ENCODE measurements around the gene PTPN7. TPM values are rescaled to one million over a fixed set of nuclear protein-coding genes. Genes with fewer than 3 reads are reported as not detected.

The PTPN7 gene
- polyA plus RNA-seq, 1 of the 3 experiments (the other 2 are of a cell fraction): not detected

DNA sequence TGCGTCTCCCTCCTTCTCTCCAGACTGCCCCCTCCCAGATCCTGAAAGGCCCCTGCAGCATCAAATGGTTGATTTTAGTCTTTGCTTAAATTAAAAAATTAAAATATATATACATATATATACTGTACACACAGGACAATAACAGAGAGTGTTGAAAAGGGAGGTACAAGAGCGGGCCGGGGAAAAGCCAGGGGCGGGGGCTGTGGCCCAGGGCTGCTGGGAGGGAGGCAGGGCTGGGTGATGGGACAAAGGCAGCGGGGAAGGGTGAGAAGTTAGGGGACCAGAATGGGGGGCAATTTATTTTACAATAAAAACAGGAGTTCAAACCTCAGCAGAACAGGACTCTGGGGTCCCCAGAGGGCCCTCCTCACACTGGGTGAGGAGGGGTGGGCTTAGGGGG is 26.4 kb downstream of the PTPN7 start:
- H3F3A ChIP-seq (replicated peaks; ENCODE audit: insufficient read depth): peaks cover 7% of the 10 kb centered on the region
- H3K9me2 ChIP-seq: no peaks in the 10 kb centered on the region
- no peak overlapping the region for H3K4me2 ChIP-seq
- H3K27ac ChIP-seq (ENCODE audit: low read depth in 2 of 2, low read length in 1 of 2): no peak overlapping the region
- H3K9ac ChIP-seq: no peak overlapping the region
- TF ChIP-seq, protein P1, sequence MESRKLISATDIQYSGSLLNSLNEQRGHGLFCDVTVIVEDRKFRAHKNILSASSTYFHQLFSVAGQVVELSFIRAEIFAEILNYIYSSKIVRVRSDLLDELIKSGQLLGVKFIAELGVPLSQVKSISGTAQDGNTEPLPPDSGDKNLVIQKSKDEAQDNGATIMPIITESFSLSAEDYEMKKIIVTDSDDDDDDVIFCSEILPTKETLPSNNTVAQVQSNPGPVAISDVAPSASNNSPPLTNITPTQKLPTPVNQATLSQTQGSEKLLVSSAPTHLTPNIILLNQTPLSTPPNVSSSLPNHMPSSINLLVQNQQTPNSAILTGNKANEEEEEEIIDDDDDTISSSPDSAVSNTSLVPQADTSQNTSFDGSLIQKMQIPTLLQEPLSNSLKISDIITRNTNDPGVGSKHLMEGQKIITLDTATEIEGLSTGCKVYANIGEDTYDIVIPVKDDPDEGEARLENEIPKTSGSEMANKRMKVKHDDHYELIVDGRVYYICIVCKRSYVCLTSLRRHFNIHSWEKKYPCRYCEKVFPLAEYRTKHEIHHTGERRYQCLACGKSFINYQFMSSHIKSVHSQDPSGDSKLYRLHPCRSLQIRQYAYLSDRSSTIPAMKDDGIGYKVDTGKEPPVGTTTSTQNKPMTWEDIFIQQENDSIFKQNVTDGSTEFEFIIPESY (IDR thresholded peaks at IDR 0.05; ENCODE audit: borderline replicate concordance, low read depth): no peak
- TF ChIP-seq NRF1 (IDR thresholded peaks at IDR 0.05; ENCODE audit: low read depth, low read length): no peak
- no peak for TF ChIP-seq RCOR1 (IDR thresholded peaks at IDR 0.05; ENCODE audit: low read length)
- TF ChIP-seq, protein P2, sequence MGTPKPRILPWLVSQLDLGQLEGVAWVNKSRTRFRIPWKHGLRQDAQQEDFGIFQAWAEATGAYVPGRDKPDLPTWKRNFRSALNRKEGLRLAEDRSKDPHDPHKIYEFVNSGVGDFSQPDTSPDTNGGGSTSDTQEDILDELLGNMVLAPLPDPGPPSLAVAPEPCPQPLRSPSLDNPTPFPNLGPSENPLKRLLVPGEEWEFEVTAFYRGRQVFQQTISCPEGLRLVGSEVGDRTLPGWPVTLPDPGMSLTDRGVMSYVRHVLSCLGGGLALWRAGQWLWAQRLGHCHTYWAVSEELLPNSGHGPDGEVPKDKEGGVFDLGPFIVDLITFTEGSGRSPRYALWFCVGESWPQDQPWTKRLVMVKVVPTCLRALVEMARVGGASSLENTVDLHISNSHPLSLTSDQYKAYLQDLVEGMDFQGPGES (IDR thresholded peaks at IDR 0.05; ENCODE audit: low read depth, low read length): no peak
- no peak for TF ChIP-seq TAF1 (IDR thresholded peaks at IDR 0.05; ENCODE audit: borderline replicate concordance, low read depth, low read length)
- TF ChIP-seq TEAD4 (IDR thresholded peaks at IDR 0.05; ENCODE audit: borderline replicate concordance, insufficient read depth): no peak
- no peak for TF ChIP-seq RFX5 (IDR thresholded peaks at IDR 0.05; ENCODE audit: low read length)
- TF ChIP-seq EZH2phosphoT487 (IDR thresholded peaks at IDR 0.05; ENCODE audit: borderline replicate concordance, low read depth): no peak
- TF ChIP-seq NFIC (IDR thresholded peaks at IDR 0.05; ENCODE audit: borderline replicate concordance): no peak
- no peak for TF ChIP-seq SMC3 (IDR thresholded peaks at IDR 0.05; ENCODE audit: low read depth, low read length)
- TF ChIP-seq, protein P3, sequence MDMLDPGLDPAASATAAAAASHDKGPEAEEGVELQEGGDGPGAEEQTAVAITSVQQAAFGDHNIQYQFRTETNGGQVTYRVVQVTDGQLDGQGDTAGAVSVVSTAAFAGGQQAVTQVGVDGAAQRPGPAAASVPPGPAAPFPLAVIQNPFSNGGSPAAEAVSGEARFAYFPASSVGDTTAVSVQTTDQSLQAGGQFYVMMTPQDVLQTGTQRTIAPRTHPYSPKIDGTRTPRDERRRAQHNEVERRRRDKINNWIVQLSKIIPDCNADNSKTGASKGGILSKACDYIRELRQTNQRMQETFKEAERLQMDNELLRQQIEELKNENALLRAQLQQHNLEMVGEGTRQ (IDR thresholded peaks at IDR 0.05; ENCODE audit: borderline replicate concordance, low read depth, low read length): no peak
- H3K9me3 ChIP-seq: no peaks in the 10 kb centered on the region
- peaks cover 10 to 36% of the 10 kb centered on the region in 2 experiments for H3K36me3 ChIP-seq (replicated peaks in 1 of 2; ENCODE audit: control insufficient read depth in 1 of 2, insufficient read depth in 2 of 2, low read length in 1 of 2)
- DNase-seq: no peak
- H2AFZ ChIP-seq (ENCODE audit: low read depth): no peak overlapping the region
- H3K4me3 ChIP-seq (ENCODE audit: low read depth in 2 of 2, low read length in 1 of 2): no peak overlapping the region
- peaks cover 33% of the 10 kb centered on the region for H4K20me1 ChIP-seq (ENCODE audit: insufficient read depth)
- H3K79me2 ChIP-seq (ENCODE audit: insufficient read depth): peaks cover 8% of the 10 kb centered on the region; the same call in 1 of the 2 replicates
- H3K4me1 ChIP-seq (ENCODE audit: control insufficient read depth in 1 of 2, insufficient read depth in 2 of 2, low read depth in 1 of 2, low read length in 1 of 2): peaks cover 0 to 8% of the 10 kb centered on the region in 2 experiments; a peak in 1 of 4 replicates
- WGBS (ENCODE audit: low lambda C conversion rate): 99% methylated on average over 5 of the region's 5 CpGs
- ChIA-PET CTCF (interaction anchor here (0.8 to 11.2 kb wide), 10 partner anchors 8 to 438 kb away, joined by 3 to 161 read pairs (median 7); partner anchors contain the start of genes ELF3 and GPR37L1), POLR2A (no interaction called here)
- H3K27me3 ChIP-seq (ENCODE audit: insufficient read depth): no peaks in the 10 kb centered on the region

DNA sequence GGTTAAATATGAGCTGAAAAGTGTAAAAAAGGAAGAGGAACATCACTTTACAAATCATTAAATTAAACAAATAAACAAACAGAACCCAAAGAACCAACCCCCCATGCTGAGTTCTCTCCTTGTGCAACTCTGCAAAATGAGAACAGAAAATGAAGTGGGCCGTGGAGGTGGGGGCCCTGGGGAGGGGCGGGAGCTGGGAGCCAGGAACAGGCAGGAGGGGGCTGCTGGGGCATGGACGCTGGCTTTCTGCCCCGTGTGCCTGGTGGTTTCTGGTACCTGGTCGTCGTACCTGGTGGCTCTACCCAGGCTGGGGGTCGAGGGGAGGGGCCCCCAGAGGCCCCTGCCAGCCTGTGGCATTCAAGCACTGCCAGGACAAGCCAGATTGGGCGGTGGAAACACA is 26.9 kb downstream of the PTPN7 start:
- H3K27ac ChIP-seq (ENCODE audit: low read depth in 2 of 2, low read length in 1 of 2): no peak overlapping the region
- POLR2A ChIA-PET: no interaction called here
- 70% methylated on average over 2 of the region's 8 CpGs for WGBS (ENCODE audit: low lambda C conversion rate)
- no peak for TF ChIP-seq MEF2A (IDR thresholded peaks at IDR 0.05; ENCODE audit: borderline replicate concordance, low read depth)
- no peak for TF ChIP-seq FOXJ3 (CRISPR knock-in tag; IDR thresholded peaks at IDR 0.05)
- no peak for TF ChIP-seq NFIC (IDR thresholded peaks at IDR 0.05; ENCODE audit: borderline replicate concordance)
- TF ChIP-seq TCF12 (IDR thresholded peaks at IDR 0.05): no peak
- no peak for TF ChIP-seq GATA2 (CRISPR knock-in tag; IDR thresholded peaks at IDR 0.05)
- TF ChIP-seq, protein P4, sequence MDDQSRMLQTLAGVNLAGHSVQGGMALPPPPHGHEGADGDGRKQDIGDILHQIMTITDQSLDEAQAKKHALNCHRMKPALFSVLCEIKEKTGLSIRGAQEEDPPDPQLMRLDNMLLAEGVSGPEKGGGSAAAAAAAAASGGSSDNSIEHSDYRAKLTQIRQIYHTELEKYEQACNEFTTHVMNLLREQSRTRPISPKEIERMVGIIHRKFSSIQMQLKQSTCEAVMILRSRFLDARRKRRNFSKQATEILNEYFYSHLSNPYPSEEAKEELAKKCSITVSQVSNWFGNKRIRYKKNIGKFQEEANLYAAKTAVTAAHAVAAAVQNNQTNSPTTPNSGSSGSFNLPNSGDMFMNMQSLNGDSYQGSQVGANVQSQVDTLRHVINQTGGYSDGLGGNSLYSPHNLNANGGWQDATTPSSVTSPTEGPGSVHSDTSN (IDR thresholded peaks at IDR 0.05): no peak
- no peak for TF ChIP-seq TAF1 (IDR thresholded peaks at IDR 0.05; ENCODE audit: borderline replicate concordance, low read depth, low read length)
- TF ChIP-seq, protein P5, sequence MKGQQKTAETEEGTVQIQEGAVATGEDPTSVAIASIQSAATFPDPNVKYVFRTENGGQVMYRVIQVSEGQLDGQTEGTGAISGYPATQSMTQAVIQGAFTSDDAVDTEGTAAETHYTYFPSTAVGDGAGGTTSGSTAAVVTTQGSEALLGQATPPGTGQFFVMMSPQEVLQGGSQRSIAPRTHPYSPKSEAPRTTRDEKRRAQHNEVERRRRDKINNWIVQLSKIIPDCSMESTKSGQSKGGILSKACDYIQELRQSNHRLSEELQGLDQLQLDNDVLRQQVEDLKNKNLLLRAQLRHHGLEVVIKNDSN (IDR thresholded peaks at IDR 0.05; ENCODE audit: borderline replicate concordance, low read depth): no peak
- no peak for TF ChIP-seq JUND (IDR thresholded peaks at IDR 0.05)
- TF ChIP-seq SMC3 (IDR thresholded peaks at IDR 0.05; ENCODE audit: low read depth, low read length): no peak
- no peak for TF ChIP-seq RXRA (IDR thresholded peaks at IDR 0.05; ENCODE audit: borderline replicate concordance, low read depth)

More for the DNA sequence above, 26.9 kb downstream of the PTPN7 start:
- Histone ChIP-seq H3K36me3 (replicated peaks in 1 of 2; ENCODE audit: control insufficient read depth in 1 of 2, insufficient read depth in 2 of 2, low read length in 1 of 2) (peaks cover 10 to 36% of the 10 kb centered on the region in 2 experiments), H3K9me3 (no peaks in the 10 kb centered on the region), H3F3A (replicated peaks; ENCODE audit: insufficient read depth) (peaks cover 7% of the 10 kb centered on the region), H3K9me2 (no peaks in the 10 kb centered on the region), H2AFZ (ENCODE audit: low read depth) (no peak overlapping the region), H3K9ac (no peak overlapping the region), H3K4me3 (ENCODE audit: low read depth in 2 of 2, low read length in 1 of 2) (no peak overlapping the region), H3K4me1 (ENCODE audit: control insufficient read depth in 1 of 2, insufficient read depth in 2 of 2, low read depth in 1 of 2, low read length in 1 of 2) (peaks cover 0 to 8% of the 10 kb centered on the region in 2 experiments; a peak in 1 of 4 replicates), H3K27me3 (ENCODE audit: insufficient read depth) (no peaks in the 10 kb centered on the region), H4K20me1 (ENCODE audit: insufficient read depth) (peaks cover 30% of the 10 kb centered on the region), H3K79me2 (ENCODE audit: insufficient read depth) (peaks cover 4% of the 10 kb centered on the region; the same call in 1 of the 2 replicates), H3K4me2 (no peak overlapping the region)
- CTCF ChIA-PET: interaction anchor here (1.3 to 11.2 kb wide), 5 partner anchors 13 to 243 kb away, joined by 4 to 161 read pairs (median 44); partner anchors contain the start of genes ELF3 and GPR37L1
- DNase-seq: no peak
